Measurements from ENCODE around the gene ARSJ. TPM values are rescaled to one million over a fixed set of nuclear protein-coding genes. Genes with fewer than 3 reads are reported as not detected.

The ARSJ gene
- total RNA-seq, 4 donors from 2014 or later: 0.15 to 0.67 (median 0.46) TPM

- no peaks in the 10 kb centered on the region for H3K36me3 ChIP-seq
- H3K4me1 ChIP-seq: no peaks in the 10 kb centered on the region
- no peak for DNase-seq
- in situ Hi-C loops (cut with MboI; ENCODE audit: low sequenced_read_pairs in 4 of 4): no loop called here
- TF ChIP-seq CTCF (IDR thresholded peaks at IDR 0.05 in 4 of 5, conservative IDR thresholded peaks at IDR 0.05 in 1 of 5): no peak
- no peak for TF ChIP-seq POLR2A (IDR thresholded peaks at IDR 0.05)
- no peaks in the 10 kb centered on the region for H3K27me3 ChIP-seq
- no peak for ATAC-seq
- intact Hi-C loops (cut with DNase I; ENCODE audit: low total_unique reads): no loop called here
- H3K27ac ChIP-seq: no peak overlapping the region
- H3K4me3 ChIP-seq: no peak overlapping the region
- no peaks in the 10 kb centered on the region for H3K9me3 ChIP-seq
These were observed 25.6 kb downstream of the ARSJ start for GRCh38 chr4:113953888-113954287.

GRCh38 chr4:113952452-113953029, 26.9 kb downstream of the ARSJ start:
- intact Hi-C loops (cut with DNase I; ENCODE audit: low total_unique reads): no loop called here
- no peak overlapping the region for H3K27ac ChIP-seq

GRCh38 chr4:113951263-113951662, 28.2 kb downstream of the ARSJ start:
- intact Hi-C loops (cut with DNase I; ENCODE audit: low total_unique reads) (no loop called here), in situ Hi-C loops (cut with MboI; ENCODE audit: low sequenced_read_pairs in 4 of 4) (no loop called here)
- no peak for ATAC-seq

More at GRCh38 chr4:113952452-113953029, 26.9 kb downstream of the ARSJ start:
- ATAC-seq (no peak), DNase-seq (no peak)
- no peak overlapping the region for H3K4me3 ChIP-seq
- no peaks in the 10 kb centered on the region for H3K27me3 ChIP-seq
- H3K9me3 ChIP-seq: no peaks in the 10 kb centered on the region
- in situ Hi-C loops (cut with MboI; ENCODE audit: low sequenced_read_pairs in 4 of 4): no loop called here
- no peaks in the 10 kb centered on the region for H3K4me1 ChIP-seq
- no peaks in the 10 kb centered on the region for H3K36me3 ChIP-seq
- TF ChIP-seq CTCF (IDR thresholded peaks at IDR 0.05 in 4 of 5, conservative IDR thresholded peaks at IDR 0.05 in 1 of 5) (peak in 3 of 5 experiments; percentile 29 to 34 (median 34)), POLR2A (IDR thresholded peaks at IDR 0.05) (no peak)

GRCh38 chr4:113950207-113950606, 29.2 kb downstream of the ARSJ start:
- Histone ChIP-seq H3K4me1 (no peaks in the 10 kb centered on the region), H3K4me3 (no peak overlapping the region), H3K27me3 (no peaks in the 10 kb centered on the region), H3K27ac (no peak overlapping the region), H3K36me3 (no peaks in the 10 kb centered on the region), H3K9me3 (no peaks in the 10 kb centered on the region)
- DNase-seq (no peak), ATAC-seq (no peak)
- TF ChIP-seq POLR2A (IDR thresholded peaks at IDR 0.05) (no peak), CTCF (IDR thresholded peaks at IDR 0.05 in 4 of 5, conservative IDR thresholded peaks at IDR 0.05 in 1 of 5) (no peak)
- in situ Hi-C loops (cut with MboI; ENCODE audit: low sequenced_read_pairs in 4 of 4): no loop called here
- intact Hi-C loops (cut with DNase I; ENCODE audit: low total_unique reads): no loop called here

More at GRCh38 chr4:113951263-113951662, 28.2 kb downstream of the ARSJ start:
- H3K36me3 ChIP-seq: no peaks in the 10 kb centered on the region
- H3K9me3 ChIP-seq: no peaks in the 10 kb centered on the region
- no peak for TF ChIP-seq POLR2A (IDR thresholded peaks at IDR 0.05)
- no peak for TF ChIP-seq CTCF (IDR thresholded peaks at IDR 0.05 in 4 of 5, conservative IDR thresholded peaks at IDR 0.05 in 1 of 5)
- H3K27ac ChIP-seq: no peak overlapping the region
- H3K4me3 ChIP-seq: no peak overlapping the region
- no peaks in the 10 kb centered on the region for H3K4me1 ChIP-seq
- H3K27me3 ChIP-seq: no peaks in the 10 kb centered on the region
- no peak for DNase-seq

GRCh38 chr4:113947484-113947883, 32.0 kb downstream of the ARSJ start:
- intact Hi-C loops (cut with DNase I; ENCODE audit: low total_unique reads) (no loop called here), in situ Hi-C loops (cut with MboI; ENCODE audit: low sequenced_read_pairs in 4 of 4) (no loop called here)
- no peaks in the 10 kb centered on the region for H3K4me1 ChIP-seq
- TF ChIP-seq CTCF (IDR thresholded peaks at IDR 0.05 in 4 of 5, conservative IDR thresholded peaks at IDR 0.05 in 1 of 5) (no peak), POLR2A (IDR thresholded peaks at IDR 0.05) (no peak)
- DNase-seq (no peak), ATAC-seq (no peak)
- H3K27me3 ChIP-seq: no peaks in the 10 kb centered on the region
- no peak overlapping the region for H3K4me3 ChIP-seq
- H3K27ac ChIP-seq: no peak overlapping the region
- no peaks in the 10 kb centered on the region for H3K36me3 ChIP-seq
- no peaks in the 10 kb centered on the region for H3K9me3 ChIP-seq
